ENCODE results near the gene TMEM63B.
A peak's percentile ranks its signal among the peaks of the same experiment; 100 is the strongest.
"Not testable (repeated sequence)": the region's sequence is repeated elsewhere in the genome, so short reads cannot be mapped to it uniquely, and the experiment has no call there.

Gene TMEM63B

GRCh38 chr6:44119704-44120262 lies 7.6 kb upstream of the TMEM63B start:
- DNase-seq: no peak

- no peak for DNase-seq
Measured at GRCh38 chr6:44120692-44121443, 6.5 kb upstream of the TMEM63B start.

- DNase-seq: no peak
Measured at GRCh38 chr6:44122801-44123200, 4.6 kb upstream of the TMEM63B start.

- DNase-seq: no peak
Measured at GRCh38 chr6:44123544-44123943, 3.8 kb upstream of the TMEM63B start.

GRCh38 chr6:44126320-44127149 lies 819 bp upstream of the TMEM63B start:
- DNase-seq: no peak

- DNase-seq: no peak
Measured at GRCh38 chr6:44128020-44128917, 915 bp downstream of the TMEM63B start.

- DNase-seq: no peak
Measured at GRCh38 chr6:44129841-44130322, 2.5 kb downstream of the TMEM63B start.

- DNase-seq: peak; percentile 19
Measured at GRCh38 chr6:44131892-44132291, 4.5 kb downstream of the TMEM63B start.

GRCh38 chr6:44132476-44132875 lies 5.1 kb downstream of the TMEM63B start:
- no peak for DNase-seq

GRCh38 chr6:44133003-44133931 lies 5.9 kb downstream of the TMEM63B start:
- no peak for DNase-seq

- DNase-seq: no peak
Measured at GRCh38 chr6:44133981-44134711, 6.8 kb downstream of the TMEM63B start.

GRCh38 chr6:44135173-44135758 lies 7.9 kb downstream of the TMEM63B start:
- DNase-seq: no peak

- DNase-seq: no peak
Measured at GRCh38 chr6:44135875-44136274, 8.5 kb downstream of the TMEM63B start.

- no peak for DNase-seq
Measured at GRCh38 chr6:44138717-44139350, 11.5 kb downstream of the TMEM63B start.

GRCh38 chr6:44139351-44139743 lies 12.0 kb downstream of the TMEM63B start:
- no peak for DNase-seq

GRCh38 chr6:44142835-44143234 lies 15.5 kb downstream of the TMEM63B start:
- no peak for DNase-seq

GRCh38 chr6:44143731-44144130 lies 16.4 kb downstream of the TMEM63B start:
- DNase-seq: no peak

GRCh38 chr6:44144536-44144935 lies 17.2 kb downstream of the TMEM63B start:
- DNase-seq: not testable (repeated sequence)

- DNase-seq: no peak
Measured at GRCh38 chr6:44145839-44146238, 18.5 kb downstream of the TMEM63B start.

GRCh38 chr6:44146685-44147084 lies 19.3 kb downstream of the TMEM63B start:
- no peak for DNase-seq
